KBM-7 (cell line): ENCODE measurements around the gene MCCC2.
"Not testable (repeated sequence)": the region's sequence is repeated elsewhere in the genome, so short reads cannot be mapped to it uniquely, and the experiment has no call there.

Experiments used
- DNase-seq: peaks from one replicate; pipeline ENCODE4 v3.0.0-alpha.2; 2015
- in situ Hi-C: fragments of 300-500 bp; cut with MboI; formaldehyde crosslinking; loops from 2 replicates; pipeline ENCODE4 v1.14.3; 2020; ENCODE audit warnings: low sequenced_read_pairs, low pct_unique_long_range_greater_than_20kb, mixed read lengths

Gene MCCC2

DNA sequence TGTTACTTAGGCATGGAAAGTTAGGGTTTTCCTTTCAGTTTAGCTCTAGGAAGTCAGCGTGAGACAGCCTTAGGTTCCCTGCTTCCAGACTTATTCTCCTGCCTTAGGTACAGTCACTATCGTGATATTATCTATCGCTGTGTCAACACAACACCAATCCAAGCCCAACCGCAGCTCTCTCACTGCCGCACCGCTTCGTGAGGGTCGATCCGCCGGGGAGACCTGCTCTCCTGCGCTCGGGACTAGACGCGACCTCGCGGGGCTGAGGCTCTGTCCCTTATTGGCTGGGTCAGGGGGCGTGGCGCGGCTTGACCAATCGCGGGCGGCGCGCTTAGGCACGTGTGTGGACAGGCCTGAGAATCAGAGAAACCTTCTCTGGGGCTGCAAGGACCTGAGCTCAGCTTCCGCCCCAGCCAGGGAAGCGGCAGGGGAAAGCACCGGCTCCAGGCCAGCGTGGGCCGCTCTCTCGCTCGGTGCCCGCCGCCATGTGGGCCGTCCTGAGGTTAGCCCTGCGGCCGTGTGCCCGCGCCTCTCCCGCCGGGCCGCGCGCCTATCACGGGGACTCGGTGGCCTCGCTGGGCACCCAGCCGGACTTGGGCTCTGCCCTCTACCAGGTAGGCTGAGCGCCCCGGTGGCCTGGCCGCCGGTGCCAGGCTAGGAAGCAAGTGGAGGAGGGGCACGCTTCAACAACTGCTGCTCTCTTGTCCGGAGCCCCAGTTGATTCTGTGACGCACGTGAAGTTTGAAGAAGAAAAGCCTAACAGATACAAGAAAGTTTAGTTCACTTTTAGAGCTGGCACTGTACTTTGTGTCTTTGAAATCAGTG, at the start of gene MCCC2:
TSS of gene MCCC2 (plus strand) at position 400 of the 825 bp plus-strand sequence. CDS start at position 486, 86 bp downstream.
- in situ Hi-C loops, result no loop called here
- DNase-seq, result peak; percentile 95

DNA sequence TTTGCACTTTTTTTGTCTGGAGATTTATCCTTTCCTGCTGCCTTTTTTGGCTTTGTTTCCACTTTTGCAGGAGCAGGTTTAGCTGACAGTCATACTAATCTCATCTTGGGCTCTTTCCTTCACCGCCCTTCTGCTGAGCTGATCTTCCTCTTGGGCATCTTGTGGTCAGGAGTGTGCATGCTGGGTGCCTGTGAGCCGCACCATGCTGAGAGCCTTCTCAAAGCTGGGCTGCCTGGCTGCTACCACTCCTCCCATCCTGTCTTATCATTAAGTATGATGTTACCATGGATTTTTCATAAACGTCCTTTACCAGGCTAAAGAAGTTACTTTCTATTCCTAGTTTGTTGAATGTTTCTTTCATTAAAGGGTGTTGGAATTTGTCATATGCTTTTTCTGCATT, 49.5 kb upstream of the MCCC2 start:
- in situ Hi-C loops, result no loop called here
- DNase-seq, result peak; percentile 58

DNA sequence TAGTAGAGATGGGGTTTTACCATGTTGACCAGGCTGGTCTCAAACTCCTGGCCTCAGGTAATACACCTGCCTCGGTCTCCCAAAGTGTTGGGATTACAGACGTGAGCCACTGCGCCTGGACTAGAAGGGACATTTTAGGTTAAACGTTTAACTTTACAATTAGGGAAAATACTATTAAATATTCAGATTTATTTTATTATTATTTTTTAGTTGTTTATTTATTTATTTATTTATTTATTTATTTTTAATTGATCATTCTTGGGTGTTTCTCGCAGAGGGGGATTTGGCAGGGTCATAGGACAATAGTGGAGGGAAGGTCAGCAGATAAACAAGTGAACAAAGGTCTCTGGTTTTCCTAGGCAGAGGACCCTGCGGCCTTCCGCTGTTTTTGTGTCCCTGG, 36.3 kb upstream of the MCCC2 start:
- in situ Hi-C loops, DNase-seq: not testable (repeated sequence)

DNA sequence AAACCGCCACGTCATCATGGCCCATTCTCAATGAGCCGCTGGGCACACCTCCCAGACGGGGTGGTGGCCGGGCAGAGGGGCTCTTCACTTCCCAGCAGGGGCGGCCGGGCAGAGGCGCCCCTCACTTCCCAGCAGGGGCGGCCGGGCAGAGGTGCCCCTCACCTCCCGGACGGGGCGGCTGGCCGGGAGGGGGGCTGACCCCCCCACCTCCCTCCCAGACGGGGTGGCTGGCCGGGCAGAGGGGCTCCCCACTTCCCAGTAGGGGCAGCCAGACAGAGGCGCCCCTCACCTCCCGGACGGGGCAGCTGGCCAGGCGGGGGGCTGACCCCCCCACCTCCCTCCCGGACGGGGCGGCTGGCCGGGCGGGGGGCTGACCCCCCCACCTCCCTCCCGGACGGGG, 35.6 kb upstream of the MCCC2 start:
- DNase-seq, in situ Hi-C loops: not testable (repeated sequence)

DNA sequence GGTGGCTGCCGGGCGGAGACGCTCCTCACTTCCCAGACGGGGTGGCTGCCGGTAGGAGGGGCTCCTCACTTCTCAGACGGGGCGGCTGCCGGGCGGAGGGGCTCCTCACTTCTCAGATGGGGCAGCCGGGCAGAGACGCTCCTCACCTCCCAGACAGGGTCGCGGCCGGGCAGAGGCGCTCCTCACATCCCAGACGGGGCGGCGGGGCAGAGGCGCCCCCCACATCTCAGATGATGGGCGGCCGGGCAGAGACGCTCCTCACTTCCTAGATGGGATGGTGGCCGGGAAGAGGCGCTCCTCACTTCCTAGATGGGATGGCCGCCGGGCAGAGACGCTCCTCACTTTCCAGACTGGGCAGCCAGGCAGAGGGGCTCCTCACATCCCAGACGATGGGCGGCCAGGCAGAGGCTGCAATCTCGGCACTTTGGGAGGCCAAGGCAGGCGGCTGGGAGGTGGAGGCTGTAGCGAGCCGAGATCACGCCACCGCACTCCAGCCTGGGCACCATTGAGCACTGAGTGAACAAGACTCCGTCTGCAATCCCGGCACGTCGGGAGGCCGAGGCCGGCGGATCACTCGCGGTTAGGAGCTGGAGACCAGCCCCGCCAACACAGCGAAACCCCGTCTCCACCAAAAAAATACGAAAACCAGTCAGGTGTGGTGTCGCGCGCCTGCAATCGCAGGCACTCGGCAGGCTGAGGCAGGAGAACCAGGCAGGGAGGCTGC, 35.0 kb upstream of the MCCC2 start:
- in situ Hi-C loops, DNase-seq: not testable (repeated sequence)

DNA sequence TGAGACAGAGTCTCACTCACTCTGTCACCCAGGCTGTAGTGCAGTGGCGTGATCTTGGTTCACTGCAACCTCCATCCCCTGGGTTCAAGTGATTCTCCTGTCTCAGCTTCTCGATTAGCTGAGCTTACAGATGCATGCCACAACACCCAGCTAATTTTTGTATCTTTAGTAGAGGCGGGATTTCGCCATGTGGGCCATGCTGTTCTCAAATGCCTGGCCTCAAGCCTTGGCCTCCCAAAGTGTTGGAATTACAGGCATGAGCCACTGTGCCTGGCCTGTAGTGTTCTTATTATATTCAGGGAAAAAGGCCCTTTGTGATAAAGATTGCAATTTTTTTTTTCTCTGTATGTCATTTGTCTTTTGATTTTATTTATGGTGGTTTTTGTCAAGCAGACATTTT, 24.0 kb upstream of the MCCC2 start:
- in situ Hi-C loops, result no loop called here
- no peak for DNase-seq

DNA sequence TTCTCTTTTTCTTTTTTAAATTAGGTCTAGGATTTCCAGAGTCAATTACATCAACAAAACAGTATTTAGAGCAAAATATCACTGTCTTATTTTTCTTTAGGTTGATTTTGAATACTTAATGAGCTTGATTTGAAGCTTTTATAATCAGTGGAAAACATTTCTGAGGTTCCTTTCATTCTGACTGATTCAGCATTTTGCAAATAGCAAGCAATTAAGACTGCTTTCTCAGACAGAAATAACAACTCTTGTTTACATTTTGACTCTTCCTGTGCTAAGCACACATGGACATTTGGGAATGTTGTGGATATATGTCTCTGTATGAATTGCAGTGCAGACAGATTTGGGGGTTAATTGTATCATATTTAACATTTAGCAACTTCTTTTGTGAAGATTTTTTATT, 22.2 kb upstream of the MCCC2 start:
- in situ Hi-C loops, result no loop called here

DNA sequence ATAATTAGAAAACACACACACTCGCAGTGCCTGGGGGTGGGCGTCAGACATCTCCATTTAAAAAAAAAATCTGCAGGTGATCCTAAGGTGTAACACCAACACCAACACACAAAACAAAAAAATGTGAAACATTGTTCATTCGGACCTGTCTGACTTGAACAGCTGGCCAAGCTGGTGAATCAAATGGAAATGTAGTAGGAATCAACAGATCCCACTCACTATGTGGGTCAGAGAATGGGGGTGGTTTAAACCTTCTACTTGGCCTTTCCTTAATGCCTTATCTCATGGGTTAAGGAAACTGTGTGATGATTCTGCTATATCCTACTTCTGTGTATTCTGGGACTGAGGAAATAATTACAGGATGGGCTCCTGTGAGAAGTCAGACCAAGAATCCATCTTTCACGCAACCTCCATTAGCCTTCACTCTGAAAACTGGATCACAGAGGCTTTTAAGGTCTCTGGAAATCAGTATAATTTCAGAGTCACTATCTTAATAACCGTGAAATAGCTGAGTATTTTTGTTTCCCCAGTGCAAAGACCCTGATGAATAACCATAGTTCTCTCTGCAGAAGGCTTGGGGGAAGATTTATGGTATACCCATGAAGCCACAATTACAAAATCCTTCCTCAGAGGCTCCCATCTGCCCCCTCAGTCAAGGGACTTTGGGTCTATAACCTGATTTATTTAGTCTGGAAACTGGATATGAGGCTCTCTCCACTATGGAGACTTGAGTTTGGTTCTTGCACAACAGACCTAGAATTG, 17.2 kb upstream of the MCCC2 start:
- in situ Hi-C loops, result no loop called here
- DNase-seq, result no peak

More for the DNA sequence above, 22.2 kb upstream of the MCCC2 start:
- DNase-seq, result no peak

DNA sequence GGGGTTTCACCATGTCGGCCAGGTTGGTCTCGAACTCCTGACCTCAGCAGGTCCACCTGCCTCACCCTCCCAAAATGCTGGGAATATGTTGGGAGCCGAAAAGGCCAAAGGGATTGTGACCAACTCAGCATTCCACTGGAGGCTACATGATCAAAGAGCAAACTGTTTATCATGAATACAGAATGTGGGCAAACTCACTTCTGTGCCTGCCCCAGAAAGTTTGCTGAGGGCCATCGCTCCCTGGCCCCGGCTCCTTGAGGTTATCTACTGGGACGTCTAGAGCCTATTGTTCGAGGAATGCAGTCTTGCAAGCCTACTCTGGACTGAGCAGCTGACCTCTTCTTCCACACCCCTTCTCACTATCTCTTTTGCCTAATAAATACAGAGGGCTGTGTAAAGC, 15.3 kb upstream of the MCCC2 start:
- DNase-seq, in situ Hi-C loops: not testable (repeated sequence)

DNA sequence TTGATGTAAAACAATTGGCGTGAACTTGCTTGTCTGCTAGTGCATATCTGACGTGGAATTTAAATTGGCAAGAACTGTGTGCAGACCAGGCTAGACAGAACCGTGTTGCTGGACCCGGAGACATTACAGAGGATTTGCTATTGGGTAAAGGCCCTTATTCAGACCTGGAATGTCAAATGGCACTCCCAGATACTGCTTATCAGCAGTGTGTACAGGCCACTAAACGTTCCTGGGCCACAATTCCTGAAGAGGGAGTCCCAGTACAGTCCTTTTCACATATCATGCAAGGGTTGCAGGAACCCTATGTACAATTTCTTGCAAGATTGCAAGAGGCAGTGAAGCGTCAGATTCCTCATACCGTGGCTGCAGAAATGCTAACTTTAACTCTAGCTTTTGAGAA, 13.5 kb upstream of the MCCC2 start:
- in situ Hi-C loops, result no loop called here
- no peak for DNase-seq

DNA sequence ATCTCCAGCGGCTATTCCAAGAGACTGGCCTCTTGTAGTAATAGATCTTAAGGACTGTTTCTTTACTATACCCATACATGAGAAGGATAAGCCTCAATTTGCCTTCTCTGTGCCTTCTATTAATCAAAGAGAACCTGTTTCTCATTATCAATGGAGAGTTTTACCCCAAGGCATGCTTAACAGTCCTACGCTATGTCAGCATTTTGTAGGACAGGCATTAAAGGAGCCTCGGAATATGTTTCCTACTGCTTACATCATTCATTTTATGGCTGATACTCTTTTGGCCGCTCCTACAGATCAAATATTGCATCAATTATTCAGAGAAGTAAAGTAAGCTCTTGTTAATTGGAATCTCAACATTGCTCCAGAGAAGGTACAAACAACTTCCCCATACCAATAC, 11.6 kb upstream of the MCCC2 start:
- in situ Hi-C loops, DNase-seq: not testable (repeated sequence)

DNA sequence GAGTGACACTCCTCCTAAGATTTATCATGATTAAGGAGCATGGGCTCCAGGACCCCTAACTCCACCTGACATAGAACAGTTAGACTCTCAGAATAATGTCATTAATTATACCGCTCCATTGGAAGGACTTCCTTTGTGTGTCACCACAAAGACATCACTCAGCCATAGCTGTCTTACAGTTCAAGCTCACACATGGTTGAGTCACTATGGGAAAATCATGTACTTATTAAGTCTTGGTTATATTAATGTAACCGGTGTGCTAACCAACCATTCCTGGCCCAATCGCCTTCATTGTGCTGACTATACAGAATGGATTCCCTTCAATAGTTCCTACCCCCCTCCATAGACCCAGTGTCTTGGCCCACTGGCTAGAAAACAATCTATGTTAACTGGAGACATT, 10.9 kb upstream of the MCCC2 start:
- DNase-seq, result no peak
- in situ Hi-C loops, result no loop called here

DNA sequence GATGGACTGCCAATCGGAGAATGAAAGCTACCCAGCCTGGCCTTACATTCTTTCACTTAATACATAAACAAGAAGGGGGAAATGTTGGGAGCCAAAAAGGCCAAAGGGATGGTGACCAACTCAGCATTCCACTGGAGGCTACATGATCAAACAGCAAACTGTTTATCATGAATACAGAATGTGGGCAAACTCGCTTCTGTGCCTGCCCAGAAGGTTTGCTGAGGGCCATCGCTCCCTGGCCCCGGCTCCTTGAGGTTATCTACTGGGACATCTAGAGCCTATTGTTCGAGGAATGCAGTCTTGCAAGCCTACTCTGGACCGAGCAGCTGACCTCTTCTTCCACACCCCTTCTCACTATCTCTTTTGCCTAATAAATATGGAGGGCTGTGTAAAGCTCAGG, 9.3 kb upstream of the MCCC2 start:
- DNase-seq, in situ Hi-C loops: not testable (repeated sequence)

DNA sequence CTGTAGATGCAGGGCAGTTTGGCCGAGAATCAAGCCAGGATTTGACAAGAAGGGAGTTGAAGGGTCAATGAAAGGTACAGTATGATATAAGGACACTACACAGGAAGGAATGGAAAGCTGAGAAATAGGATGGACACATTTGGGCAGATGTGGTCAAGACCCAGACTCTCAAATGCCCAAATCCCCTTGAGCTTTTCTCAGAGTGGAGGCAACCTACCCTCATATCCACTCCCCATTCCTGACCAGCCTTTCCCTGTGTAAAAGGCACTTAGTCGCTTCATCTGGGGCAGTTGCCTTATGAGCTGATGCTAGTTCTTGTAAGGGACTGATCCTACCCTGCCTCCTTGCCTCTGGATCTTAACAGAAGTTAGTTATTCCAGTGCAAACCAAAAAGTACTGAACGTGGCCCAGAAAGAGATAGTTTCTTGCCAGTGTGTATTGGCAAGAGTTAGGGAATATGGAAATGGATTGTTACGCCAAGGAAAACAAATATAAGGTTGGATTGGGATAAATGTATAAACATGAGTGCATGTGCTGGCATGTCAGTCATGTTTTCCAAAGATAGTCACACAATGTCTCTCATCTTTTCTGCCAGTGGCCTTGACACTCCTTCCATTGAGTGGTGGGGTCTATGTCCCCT, 4.1 kb upstream of the MCCC2 start:
- DNase-seq, result no peak
- in situ Hi-C loops, result no loop called here

DNA sequence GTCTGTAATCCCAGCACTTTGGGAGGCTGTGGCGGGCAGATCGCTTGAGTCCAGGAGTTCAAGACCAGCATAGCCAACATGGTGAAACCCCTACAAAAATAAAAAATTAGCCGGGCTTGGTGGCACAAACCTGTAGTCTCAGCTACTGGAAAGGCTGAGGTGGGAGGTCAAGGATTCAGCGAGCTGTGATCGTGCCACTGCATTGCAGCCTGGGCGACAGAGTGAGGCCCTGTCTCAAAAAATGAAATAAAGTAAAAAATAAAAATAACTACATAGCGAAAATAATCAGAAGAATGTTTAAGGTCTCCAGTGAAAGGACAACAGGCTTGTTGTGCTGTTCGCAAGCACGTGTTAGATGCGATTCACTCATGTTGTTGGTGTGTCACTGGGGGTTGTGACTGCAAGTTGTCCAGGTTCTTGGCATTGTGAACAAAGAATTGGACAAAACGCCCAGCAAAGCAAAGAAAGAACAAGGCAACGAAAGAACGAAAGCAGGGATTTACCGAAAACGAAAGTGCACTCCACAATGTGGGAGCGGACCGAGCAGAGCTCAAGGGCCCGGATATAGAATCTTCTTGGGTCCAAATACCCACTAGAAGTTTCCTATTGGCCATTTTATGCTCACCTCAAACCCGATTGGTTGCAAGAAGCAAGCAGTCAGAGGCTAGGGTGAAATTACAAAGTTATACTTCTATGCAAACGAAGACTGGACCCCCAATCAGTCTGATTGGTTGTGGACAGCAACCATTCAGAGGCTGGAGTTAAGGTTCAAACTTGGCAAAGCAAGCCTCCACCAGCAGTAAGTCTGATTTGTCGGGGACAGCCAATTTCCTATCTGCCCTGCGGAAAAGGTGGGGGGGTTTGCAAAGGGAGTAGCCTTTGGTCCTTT, 844 bp upstream of the MCCC2 start:
- DNase-seq, result no peak
- in situ Hi-C loops, result no loop called here

DNA sequence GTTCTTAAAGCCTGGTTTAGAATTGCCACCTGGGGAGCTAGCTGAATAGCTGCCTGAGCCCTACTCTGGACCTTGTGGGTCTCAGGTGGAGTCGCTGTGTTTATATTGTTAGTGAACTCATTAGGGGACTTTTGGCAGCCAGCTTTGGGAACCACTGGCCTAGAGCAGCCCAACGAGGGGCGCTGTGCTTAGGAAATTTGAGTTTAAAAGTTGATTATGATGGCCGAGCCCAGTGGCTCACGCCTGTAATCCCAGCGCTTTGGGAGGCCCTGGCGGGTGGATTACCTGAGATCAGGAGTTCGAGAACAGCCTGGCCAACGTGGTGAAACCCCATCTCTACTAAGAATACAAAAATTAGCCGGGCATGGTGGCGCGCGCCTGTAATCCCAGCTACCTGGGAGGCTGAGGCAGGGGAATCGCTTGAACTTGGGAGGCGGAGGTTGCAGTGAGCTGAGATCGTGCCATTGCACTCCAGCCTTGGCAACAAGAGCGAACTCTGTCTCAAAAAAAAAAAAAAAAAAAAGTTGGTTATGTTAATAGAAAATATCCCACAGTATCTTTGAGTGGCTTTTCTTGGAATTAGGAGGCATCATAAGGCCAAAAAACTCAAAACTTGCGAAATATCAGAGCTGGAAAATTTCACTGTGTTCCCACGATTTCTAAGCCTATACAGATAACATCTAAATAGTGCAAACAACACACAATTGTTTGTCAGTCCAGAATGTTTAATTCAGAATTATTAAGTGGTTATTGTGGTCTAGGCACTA, 809 bp downstream of the MCCC2 start:
- in situ Hi-C loops, result no loop called here
- no peak for DNase-seq

DNA sequence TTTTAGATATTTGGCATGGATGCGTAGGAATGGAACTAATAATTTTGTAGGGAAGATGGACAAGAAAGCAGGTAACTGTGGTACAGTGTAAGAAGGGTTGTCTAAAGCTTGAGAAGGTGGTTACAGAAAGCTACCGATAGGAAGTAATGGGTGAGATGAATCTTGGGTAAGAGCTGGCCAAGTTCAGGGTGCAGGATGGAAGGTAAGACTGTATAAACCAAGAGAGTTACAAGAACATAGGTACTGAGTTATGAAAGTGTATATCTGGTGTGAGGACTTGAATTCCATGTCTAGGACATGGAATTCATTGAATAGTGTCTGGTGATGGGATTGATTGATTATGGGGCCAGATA, 1.4 kb downstream of the MCCC2 start:
- no peak for DNase-seq
- in situ Hi-C loops, result no loop called here

DNA sequence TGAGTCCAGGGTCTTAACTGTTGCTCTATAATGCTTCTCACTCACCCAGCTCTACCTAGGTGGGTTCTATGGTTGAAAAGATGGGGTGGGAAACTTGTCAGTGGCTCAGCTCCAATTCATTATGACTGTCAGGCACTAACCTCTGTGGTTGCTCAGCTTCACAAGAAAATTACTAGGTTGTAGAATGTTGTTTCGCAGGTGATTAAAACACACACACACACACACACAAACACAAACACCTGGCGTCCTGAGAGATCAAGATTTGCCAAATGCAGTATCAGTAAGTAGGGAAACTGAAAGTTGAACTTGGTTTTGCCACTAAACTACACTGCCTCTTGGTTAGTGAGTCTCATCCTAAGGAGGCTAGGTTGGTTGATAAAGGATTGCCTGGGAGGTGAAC, 2.8 kb downstream of the MCCC2 start:
- in situ Hi-C loops, result no loop called here
- no peak for DNase-seq
